ENCODE results near the gene HMGCLL1.

The HMGCLL1 gene

DNA sequence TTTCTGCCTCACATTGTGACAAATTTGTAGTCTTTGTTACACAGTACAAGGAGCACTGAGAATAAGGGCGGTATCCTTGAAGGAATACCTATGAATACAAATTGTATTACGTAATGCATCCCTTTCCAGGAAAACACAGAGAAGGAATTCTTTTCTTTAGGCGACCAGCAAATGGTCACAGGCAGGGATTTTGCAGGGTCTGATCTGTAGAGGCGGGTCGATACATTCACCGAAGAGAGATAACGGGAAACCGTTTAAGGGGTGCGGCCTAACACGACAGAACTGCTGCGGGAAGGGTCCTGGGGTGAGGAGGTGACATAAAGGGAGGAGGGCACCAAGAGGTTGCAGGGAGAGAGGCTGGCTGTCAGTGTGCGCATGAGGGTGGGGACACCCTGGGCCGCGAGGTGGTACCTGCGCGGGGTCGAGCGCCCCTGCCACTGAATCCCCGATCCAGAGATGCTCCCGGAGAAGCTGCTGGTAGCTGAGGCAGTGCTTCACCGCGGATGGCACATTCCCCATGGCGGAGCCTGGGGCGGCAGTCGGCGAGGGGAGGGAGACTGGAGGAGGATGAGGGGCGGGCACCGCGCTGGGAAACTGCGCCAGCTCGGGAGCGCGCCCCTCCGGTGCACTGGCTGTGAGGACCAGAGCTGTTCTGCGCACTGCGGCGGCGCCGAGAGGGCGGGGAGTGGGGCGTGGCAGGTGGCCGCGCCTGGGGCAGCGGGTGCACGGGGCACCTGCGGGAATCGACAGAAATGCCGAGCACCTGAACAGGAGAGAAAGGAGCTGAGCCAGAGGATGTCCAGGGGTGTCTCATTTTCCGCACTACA, at the start of gene HMGCLL1:
TSS of gene HMGCLL1 (minus strand) at position 656 of the 827 bp plus-strand sequence. CDS start at position 519, 137 bp downstream.
- TF ChIP-seq CTCF (IDR thresholded peaks at IDR 0.05; ENCODE audit: low read depth, low read length), result no peak
- peak within 1 kb of the TSS; percentile 46 for H3K4me3 ChIP-seq (ENCODE audit: low read depth, low read length)

DNA sequence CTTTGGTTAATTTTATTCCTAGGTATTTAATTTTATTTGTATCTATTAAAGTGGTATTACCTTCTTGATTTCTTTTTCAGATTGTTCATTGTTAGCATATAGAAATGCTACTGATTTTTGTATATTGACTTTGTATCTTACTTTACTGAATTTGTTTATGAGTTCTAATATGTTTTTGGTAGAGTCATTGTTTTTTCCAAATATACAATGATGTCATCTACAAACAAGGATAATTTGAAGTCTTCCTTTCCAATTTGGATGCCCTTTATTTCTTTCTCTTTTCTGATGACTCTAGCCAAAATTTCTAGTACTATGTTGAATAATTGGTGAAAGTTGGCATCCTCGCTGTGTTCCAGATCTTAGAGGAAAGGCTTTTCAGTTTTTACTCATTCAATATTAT, 43.0 kb upstream of the HMGCLL1 start:
- no peak for TF ChIP-seq CTCF (IDR thresholded peaks at IDR 0.05; ENCODE audit: low read depth, low read length)
- no peak overlapping the region for H3K4me3 ChIP-seq (ENCODE audit: low read depth, low read length)

DNA sequence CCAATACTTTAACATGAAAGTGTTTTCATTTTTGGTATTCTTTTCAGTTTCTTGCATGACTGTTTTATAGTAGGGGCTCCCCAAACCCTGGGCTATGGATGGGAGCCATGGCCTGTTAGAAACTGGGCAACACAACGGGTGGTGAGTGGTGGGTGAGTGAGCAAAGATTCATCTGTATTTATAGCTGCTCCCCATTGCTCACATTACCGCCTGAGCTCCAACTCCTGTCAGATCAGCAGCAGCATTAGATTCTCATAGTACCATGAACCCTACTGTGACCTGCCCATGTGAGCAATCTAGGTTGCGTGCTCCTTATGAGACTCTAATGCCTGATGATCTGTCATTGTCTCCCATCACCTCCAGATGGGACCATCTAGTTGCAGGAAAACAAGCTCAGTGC, 42.3 kb upstream of the HMGCLL1 start:
- no peak overlapping the region for H3K4me3 ChIP-seq (ENCODE audit: low read depth, low read length)
- TF ChIP-seq CTCF (IDR thresholded peaks at IDR 0.05; ENCODE audit: low read depth, low read length), result no peak

DNA sequence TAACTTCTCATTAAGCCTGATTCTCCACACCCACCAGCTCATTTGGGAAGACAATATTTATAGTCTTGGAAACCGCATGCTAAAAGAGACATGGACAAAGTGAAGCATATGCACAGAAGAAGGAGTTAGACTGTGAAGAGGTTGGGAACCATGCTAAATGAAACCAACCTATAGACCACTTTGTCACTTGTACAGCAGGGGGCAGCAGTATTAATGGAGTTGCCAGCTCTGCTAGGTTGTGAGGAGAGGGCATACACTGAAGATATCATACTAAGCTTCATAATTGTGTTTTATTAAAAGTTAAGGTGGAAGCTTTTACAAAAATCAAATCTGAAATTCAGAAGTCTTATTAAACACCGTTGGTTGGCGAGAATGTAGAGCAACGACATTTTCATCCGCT, 38.3 kb upstream of the HMGCLL1 start:
- no peak overlapping the region for H3K4me3 ChIP-seq (ENCODE audit: low read depth, low read length)
- 0 out of 2 replicates have a peak, but pooled peaks have one; percentile 6 for TF ChIP-seq CTCF (IDR thresholded peaks at IDR 0.05; ENCODE audit: low read depth, low read length)

DNA sequence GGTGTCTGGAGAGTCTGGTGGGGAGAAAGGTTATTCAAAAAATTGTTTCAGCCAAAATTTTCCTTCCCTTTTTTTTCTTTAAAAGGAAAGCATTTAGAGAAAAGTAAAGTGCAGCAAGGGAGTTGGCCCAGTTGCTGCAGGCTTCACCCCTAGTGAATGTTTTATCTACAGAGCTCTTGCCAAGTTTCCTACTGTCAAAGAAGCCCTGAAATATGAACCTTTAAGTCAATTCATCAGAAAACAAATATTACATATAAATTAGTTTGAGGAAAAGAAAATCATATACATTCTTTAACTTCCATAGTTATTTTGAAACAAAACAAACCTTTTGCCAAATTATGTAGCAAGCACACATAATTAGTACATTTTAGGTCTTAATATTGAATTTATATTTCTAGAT, 25.0 kb upstream of the HMGCLL1 start:
- no peak for TF ChIP-seq CTCF (IDR thresholded peaks at IDR 0.05; ENCODE audit: low read depth, low read length)
- H3K4me3 ChIP-seq (ENCODE audit: low read depth, low read length), result no peak overlapping the region

- no peak for TF ChIP-seq CTCF (IDR thresholded peaks at IDR 0.05; ENCODE audit: low read depth, low read length)
- H3K4me3 ChIP-seq (ENCODE audit: low read depth, low read length), result no peak overlapping the region
Observed at GRCh38 chr6:55601120-55601519, 22.1 kb upstream of the HMGCLL1 start.

DNA sequence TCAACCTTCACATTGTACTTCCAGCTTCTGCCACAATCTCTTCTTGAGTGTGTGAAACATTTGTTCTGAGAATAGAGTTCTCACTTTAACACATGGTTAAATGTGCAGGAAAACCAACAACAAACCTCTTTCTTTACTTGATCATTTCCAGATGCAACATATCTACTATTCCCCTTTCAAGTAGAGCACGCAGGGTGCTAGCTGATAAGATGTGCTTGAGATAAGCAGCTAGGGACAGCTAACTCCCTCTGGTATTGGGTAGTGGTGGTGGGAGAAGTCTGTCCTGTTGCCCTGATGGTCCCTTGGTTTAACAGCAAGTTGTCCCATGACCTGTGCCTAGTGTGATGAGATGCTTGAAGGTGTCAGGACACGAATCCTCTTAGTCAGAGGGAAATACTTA, 15.4 kb upstream of the HMGCLL1 start:
- no peak overlapping the region for H3K4me3 ChIP-seq (ENCODE audit: low read depth, low read length)
- TF ChIP-seq CTCF (IDR thresholded peaks at IDR 0.05; ENCODE audit: low read depth, low read length), result no peak

Data from WI38 (cell line).